ENCODE measurements around the gene HLCS.

DNA sequence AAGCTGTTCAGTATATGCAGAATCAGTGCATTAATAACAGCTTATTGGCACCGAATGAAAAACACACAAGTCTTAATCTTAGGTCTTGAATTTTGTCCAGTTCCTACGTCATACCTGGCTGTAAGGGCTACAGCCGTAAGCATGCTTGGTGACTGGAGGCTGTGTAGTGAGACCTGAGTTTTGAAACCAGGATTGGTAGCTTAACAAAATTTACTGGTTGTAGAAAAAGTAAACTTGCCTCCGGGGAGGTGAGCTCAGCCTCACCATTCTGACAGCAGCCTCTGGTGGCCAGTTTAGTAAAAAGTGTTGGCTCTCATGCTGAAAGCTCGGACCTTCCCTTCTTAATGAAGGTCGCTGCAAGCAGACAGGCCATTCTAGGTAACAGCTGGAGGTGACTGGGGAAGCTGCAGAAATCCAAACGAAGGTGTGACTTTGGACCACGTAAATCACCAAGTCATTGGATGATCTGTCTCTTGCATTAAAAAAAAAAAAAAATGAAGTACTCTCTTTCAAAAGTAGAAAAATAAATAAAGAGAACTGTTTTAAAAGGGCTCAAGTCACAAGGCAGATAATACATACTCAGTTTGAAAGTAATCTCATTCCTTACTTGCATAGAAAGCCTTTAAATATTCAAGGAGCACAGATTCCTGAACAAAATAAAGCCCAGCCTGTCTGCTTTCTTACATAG, 48.9 kb downstream of the HLCS start:
- TF ChIP-seq POLR2A (IDR thresholded peaks at IDR 0.05), result no peak
- peak in 3 of 4 experiments; percentile 48 to 74 (median 62) for TF ChIP-seq CTCF (IDR thresholded peaks at IDR 0.05)
- peak; percentile 71 for TF ChIP-seq POLR2AphosphoS5 (IDR thresholded peaks at IDR 0.05)

Measured in prostate gland (tissue), 2 donors.